ENCODE results near the gene PLA2G6.

Gene PLA2G6

DNA sequence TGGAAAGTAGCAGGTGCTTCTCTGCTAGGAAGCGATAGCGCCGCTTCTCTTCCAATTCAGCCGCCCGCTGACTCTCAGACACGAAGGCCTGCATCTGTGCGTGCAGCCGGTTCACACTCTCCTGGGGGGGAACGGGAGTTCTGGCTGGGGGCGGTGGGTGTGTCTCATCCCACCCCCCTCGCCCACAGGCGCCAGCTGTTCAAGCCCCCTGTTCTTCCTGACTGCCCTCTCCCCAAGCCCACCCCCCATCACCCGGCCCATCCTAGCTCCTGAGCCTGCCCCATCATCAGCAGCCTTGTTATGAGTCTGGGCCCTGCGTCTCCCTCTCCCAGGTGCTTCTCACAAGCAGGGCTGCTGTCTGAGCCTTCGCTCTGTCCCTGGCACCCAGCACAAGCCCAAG, 84.6 kb downstream of the PLA2G6 start:
- FAIRE-seq (no peak), DNase-seq (ENCODE audit: insufficient read length, low spot score) (no peak)
- TF ChIP-seq PAX5 (IDR thresholded peaks at IDR 0.05; ENCODE audit: insufficient read depth, low read length, severe bottlenecking): no peak
- TF ChIP-seq POLR2A (IDR thresholded peaks at IDR 0.05; ENCODE audit: low read depth, low read length): no peak
- no peak for TF ChIP-seq POLR2AphosphoS5 (IDR thresholded peaks at IDR 0.05; ENCODE audit: low read depth, low read length)
- TF ChIP-seq TAF1 (IDR thresholded peaks at IDR 0.05; ENCODE audit: low read depth, low read length): no peak
- TF ChIP-seq POU2F2 (IDR thresholded peaks at IDR 0.05; ENCODE audit: low read depth, low read length): no peak
- no peak for TF ChIP-seq SPI1 (IDR thresholded peaks at IDR 0.05; ENCODE audit: low read depth, low read length)

- no peak for FAIRE-seq
- TF ChIP-seq PAX5 (IDR thresholded peaks at IDR 0.05; ENCODE audit: insufficient read depth, low read length, severe bottlenecking) (no peak), TAF1 (IDR thresholded peaks at IDR 0.05; ENCODE audit: low read depth, low read length) (no peak), SPI1 (IDR thresholded peaks at IDR 0.05; ENCODE audit: low read depth, low read length) (no peak)
- no peak for DNase-seq (ENCODE audit: insufficient read length, low spot score)
Observed at GRCh38 chr22:38089474-38089851, 92.2 kb downstream of the PLA2G6 start.

- DNase-seq (ENCODE audit: insufficient read length, low spot score): no peak
- no peak for FAIRE-seq
- TF ChIP-seq POU2F2 (IDR thresholded peaks at IDR 0.05; ENCODE audit: low read depth, low read length) (no peak), POLR2A (IDR thresholded peaks at IDR 0.05; ENCODE audit: low read depth, low read length) (no peak), SPI1 (IDR thresholded peaks at IDR 0.05; ENCODE audit: low read depth, low read length) (no peak), PAX5 (IDR thresholded peaks at IDR 0.05; ENCODE audit: insufficient read depth, low read length, severe bottlenecking) (no peak), POLR2AphosphoS5 (IDR thresholded peaks at IDR 0.05; ENCODE audit: low read depth, low read length) (no peak), TAF1 (IDR thresholded peaks at IDR 0.05; ENCODE audit: low read depth, low read length) (no peak)
Observed at GRCh38 chr22:38088629-38089473, 92.8 kb downstream of the PLA2G6 start.

GRCh38 chr22:38087855-38088254, 93.8 kb downstream of the PLA2G6 start:
- DNase-seq (ENCODE audit: insufficient read length, low spot score): no peak
- TF ChIP-seq POLR2A (IDR thresholded peaks at IDR 0.05; ENCODE audit: low read depth, low read length) (no peak), SPI1 (IDR thresholded peaks at IDR 0.05; ENCODE audit: low read depth, low read length) (no peak), POU2F2 (IDR thresholded peaks at IDR 0.05; ENCODE audit: low read depth, low read length) (no peak), TAF1 (IDR thresholded peaks at IDR 0.05; ENCODE audit: low read depth, low read length) (no peak), PAX5 (IDR thresholded peaks at IDR 0.05; ENCODE audit: insufficient read depth, low read length, severe bottlenecking) (no peak), POLR2AphosphoS5 (IDR thresholded peaks at IDR 0.05; ENCODE audit: low read depth, low read length) (no peak)
- FAIRE-seq: no peak

DNA sequence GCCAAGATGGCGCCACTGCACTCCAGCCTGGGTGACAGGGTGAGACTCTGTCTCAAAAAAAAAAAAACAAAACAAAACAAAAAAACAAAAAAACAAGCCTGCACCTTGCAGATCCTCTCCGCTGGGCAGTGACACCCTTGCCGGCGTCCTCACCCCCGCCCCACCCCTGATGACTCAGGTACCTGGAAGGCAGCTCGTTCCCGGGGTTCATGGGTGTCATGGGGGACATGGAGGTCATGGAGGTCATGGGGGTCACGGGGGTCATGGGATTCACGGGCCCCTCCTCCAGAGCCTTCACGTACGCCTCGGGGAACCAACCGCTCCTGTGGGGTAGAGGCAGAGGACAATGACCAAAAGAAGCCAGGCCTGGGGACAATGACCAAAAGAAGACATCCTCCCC, 94.7 kb downstream of the PLA2G6 start:
- DNase-seq (ENCODE audit: insufficient read length, low spot score) (no peak), FAIRE-seq (no peak)
- no peak for TF ChIP-seq TAF1 (IDR thresholded peaks at IDR 0.05; ENCODE audit: low read depth, low read length)

DNA sequence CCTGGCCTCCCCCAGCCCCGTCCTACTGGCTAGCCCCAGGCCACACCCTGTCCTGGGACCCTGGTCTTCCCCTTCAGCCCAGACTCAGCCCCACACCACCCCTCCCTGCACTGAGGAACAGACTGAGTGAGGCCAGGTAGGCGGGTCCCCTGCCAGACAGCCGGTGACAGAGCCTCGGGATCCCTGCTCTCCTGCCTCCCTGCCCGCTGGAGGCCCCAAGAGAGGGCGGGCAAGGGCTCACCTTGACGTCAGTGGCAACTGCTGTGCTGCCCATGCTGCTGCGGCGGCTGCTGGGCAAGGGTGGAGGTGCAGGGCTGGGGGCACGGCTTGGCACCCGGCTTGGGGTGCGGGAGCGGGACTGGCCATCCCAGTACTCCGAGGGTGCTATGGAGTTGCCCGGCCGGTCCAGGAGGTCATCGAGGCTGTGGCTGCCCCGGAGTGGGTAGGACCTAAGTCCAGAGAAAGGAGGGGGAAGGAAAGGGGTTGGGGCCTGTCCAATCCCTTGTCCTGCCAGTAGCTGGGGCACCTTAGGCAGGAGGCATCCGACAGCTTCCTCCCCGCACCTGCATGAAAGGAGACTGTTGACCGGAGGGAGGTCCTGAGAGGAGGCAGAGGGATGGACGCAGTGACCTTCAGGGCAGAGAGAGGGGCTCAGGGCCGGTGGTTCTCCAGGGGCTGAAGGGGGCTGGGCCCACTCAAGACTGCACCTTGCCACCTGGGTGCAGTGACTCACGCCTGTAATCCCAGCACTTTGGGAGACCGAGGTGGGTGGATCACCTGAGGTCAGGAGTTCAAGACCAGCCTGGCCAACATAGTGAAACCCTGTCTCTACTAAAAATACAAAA, 95.4 kb downstream of the PLA2G6 start:
- FAIRE-seq (no peak), DNase-seq (ENCODE audit: insufficient read length, low spot score) (no peak)
- TF ChIP-seq POLR2A (IDR thresholded peaks at IDR 0.05; ENCODE audit: low read depth, low read length) (no peak), POU2F2 (IDR thresholded peaks at IDR 0.05; ENCODE audit: low read depth, low read length) (no peak), SPI1 (IDR thresholded peaks at IDR 0.05; ENCODE audit: low read depth, low read length) (no peak), POLR2AphosphoS5 (IDR thresholded peaks at IDR 0.05; ENCODE audit: low read depth, low read length) (no peak), TAF1 (IDR thresholded peaks at IDR 0.05; ENCODE audit: low read depth, low read length) (no peak), PAX5 (IDR thresholded peaks at IDR 0.05; ENCODE audit: insufficient read depth, low read length, severe bottlenecking) (no peak)

GRCh38 chr22:38085501-38085900, 96.1 kb downstream of the PLA2G6 start:
- DNase-seq (ENCODE audit: insufficient read length, low spot score): no peak
- TF ChIP-seq POLR2A (IDR thresholded peaks at IDR 0.05; ENCODE audit: low read depth, low read length) (no peak), TAF1 (IDR thresholded peaks at IDR 0.05; ENCODE audit: low read depth, low read length) (no peak), SPI1 (IDR thresholded peaks at IDR 0.05; ENCODE audit: low read depth, low read length) (no peak), PAX5 (IDR thresholded peaks at IDR 0.05; ENCODE audit: insufficient read depth, low read length, severe bottlenecking) (no peak), POU2F2 (IDR thresholded peaks at IDR 0.05; ENCODE audit: low read depth, low read length) (no peak), POLR2AphosphoS5 (IDR thresholded peaks at IDR 0.05; ENCODE audit: low read depth, low read length) (no peak)
- FAIRE-seq: no peak

- DNase-seq (ENCODE audit: insufficient read length, low spot score) (no peak), FAIRE-seq (no peak)
- TF ChIP-seq POLR2A (IDR thresholded peaks at IDR 0.05; ENCODE audit: low read depth, low read length) (no peak), TAF1 (IDR thresholded peaks at IDR 0.05; ENCODE audit: low read depth, low read length) (no peak), POU2F2 (IDR thresholded peaks at IDR 0.05; ENCODE audit: low read depth, low read length) (no peak), PAX5 (IDR thresholded peaks at IDR 0.05; ENCODE audit: insufficient read depth, low read length, severe bottlenecking) (no peak), SPI1 (IDR thresholded peaks at IDR 0.05; ENCODE audit: low read depth, low read length) (no peak), POLR2AphosphoS5 (IDR thresholded peaks at IDR 0.05; ENCODE audit: low read depth, low read length) (no peak)
Observed at GRCh38 chr22:38085056-38085455, 96.6 kb downstream of the PLA2G6 start.

DNA sequence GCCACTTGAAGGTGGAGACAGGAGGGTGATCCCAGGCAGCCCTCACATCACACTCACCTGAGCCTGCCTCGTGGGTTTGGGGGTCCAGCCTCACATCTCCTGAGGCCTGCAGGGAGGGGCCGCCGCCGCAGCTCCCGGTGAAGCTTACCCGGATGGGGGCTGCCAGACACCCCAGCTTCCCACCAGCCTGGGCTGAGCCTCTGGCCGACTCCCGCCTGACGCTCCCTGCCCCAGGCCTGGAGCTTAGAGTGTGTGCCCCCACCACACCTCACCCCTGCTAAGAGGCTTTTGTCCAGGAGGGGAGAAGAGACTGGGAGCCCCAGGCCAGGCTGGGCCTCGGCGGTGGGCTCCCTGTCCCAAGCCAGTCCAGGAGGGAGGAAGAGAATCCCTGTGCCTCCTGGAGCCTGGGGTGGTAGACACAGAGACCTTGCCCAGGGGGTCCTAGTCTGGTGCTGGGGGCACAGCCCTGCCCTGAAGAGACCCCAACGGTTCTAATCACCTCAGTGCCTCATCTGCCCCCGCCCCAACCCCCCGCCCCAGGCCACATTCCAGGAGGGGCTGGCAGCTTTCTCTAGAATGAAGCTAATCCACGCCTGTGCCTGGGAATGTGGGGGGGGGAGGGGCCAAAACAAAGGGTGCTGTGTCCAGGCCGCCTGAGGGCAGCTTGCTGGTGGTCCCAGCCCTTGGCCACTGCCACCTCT, 97.5 kb downstream of the PLA2G6 start, which contains the start of gene SLC16A8:
Gene SLC16A8, minus strand, starts transcription at position 254 of the 701 bp plus-strand sequence. CDS start 1,311 bp downstream, outside the sequence.
- no peak for DNase-seq (ENCODE audit: insufficient read length, low spot score)
- FAIRE-seq: no peak
- TF ChIP-seq POU2F2 (IDR thresholded peaks at IDR 0.05; ENCODE audit: low read depth, low read length) (no peak), POLR2AphosphoS5 (IDR thresholded peaks at IDR 0.05; ENCODE audit: low read depth, low read length) (no peak), SPI1 (IDR thresholded peaks at IDR 0.05; ENCODE audit: low read depth, low read length) (no peak), TAF1 (IDR thresholded peaks at IDR 0.05; ENCODE audit: low read depth, low read length) (no peak)
